H9 (cell line): ENCODE measurements around the gene JAG2. TPM values are rescaled to one million over a fixed set of nuclear protein-coding genes. Genes with fewer than 3 reads are reported as not detected.

Source experiments
- DNase-seq: peaks from one replicate; pipeline ENCODE4 v3.0.0-alpha.2; 2017
- H2AFZ ChIP-seq: one replicate; pipeline ENCODE4 v1.6.1; 2013; ENCODE audit warnings: mild to moderate bottlenecking, low read length, control low read depth, moderate library complexity
- H2AK5ac ChIP-seq: 2 replicates; pipeline ENCODE4 v1.6.1; 2013; ENCODE audit warnings: low read length, control low read depth, mixed read lengths; ENCODE audit not compliant: insufficient read length
- H2BK120ac ChIP-seq: one replicate; pipeline ENCODE4 v1.6.1; 2013; ENCODE audit warnings: low read depth, mild to moderate bottlenecking, low read length, control low read depth, inconsistent platforms; ENCODE audit not compliant: poor library complexity, severe bottlenecking
- H2BK12ac ChIP-seq: 2 replicates; pipeline ENCODE4 v1.6.1; 2013; ENCODE audit warnings: low read length, control low read depth, mixed read lengths, low read depth; ENCODE audit not compliant: insufficient read length
- H2BK15ac ChIP-seq: 2 replicates; pipeline ENCODE4 v1.6.1; 2013; ENCODE audit warnings: low read depth, low read length, control low read depth
- H2BK20ac ChIP-seq: one replicate; pipeline ENCODE4 v1.6.1; 2013; ENCODE audit warnings: low read depth, mild to moderate bottlenecking, low read length, control low read depth, inconsistent platforms; ENCODE audit not compliant: poor library complexity, severe bottlenecking
- H2BK5ac ChIP-seq: 2 replicates; pipeline ENCODE4 v1.6.1; 2013; ENCODE audit warnings: low read length, control low read depth, mixed read lengths; ENCODE audit not compliant: insufficient read length
- H3K14ac ChIP-seq: 2 replicates; pipeline ENCODE4 v1.6.1; 2013; ENCODE audit warnings: low read length, control low read depth; ENCODE audit not compliant: insufficient read depth
- H3K18ac ChIP-seq: 2 replicates; pipeline ENCODE4 v1.6.1; 2013; ENCODE audit warnings: low read depth, mild to moderate bottlenecking, mixed read lengths, low read length, control low read depth; ENCODE audit not compliant: insufficient read length
- H3K23ac ChIP-seq: 2 replicates; pipeline ENCODE4 v1.6.1; 2013; ENCODE audit warnings: low read length, control low read depth, mixed read lengths, low read depth; ENCODE audit not compliant: insufficient read length
- H3K23me2 ChIP-seq: 2 replicates; pipeline ENCODE4 v1.6.1; 2013; ENCODE audit warnings: low read depth, mild to moderate bottlenecking, mixed read lengths, low read length, control low read depth; ENCODE audit not compliant: insufficient read length, poor library complexity, severe bottlenecking
- H3K27ac ChIP-seq: 2 replicates; pipeline ENCODE4 v1.5.1; 2013; ENCODE audit warnings: low read length, control low read depth, mixed read lengths, low read depth; ENCODE audit not compliant: insufficient read length
- H3K27me3 ChIP-seq: 2 replicates; pipeline ENCODE4 v1.6.1; 2013; ENCODE audit warnings: low read length, control low read depth, inconsistent platforms; ENCODE audit not compliant: insufficient read depth
- H3K4ac ChIP-seq: 2 replicates; pipeline ENCODE4 v1.6.1; 2013; ENCODE audit warnings: low read depth, mild to moderate bottlenecking, control low read depth, inconsistent platforms, low read length, moderate library complexity
- H3K4me1 ChIP-seq: 2 replicates; pipeline ENCODE4 v1.6.1; 2013; ENCODE audit warnings: low read length, control low read depth, inconsistent platforms; ENCODE audit not compliant: insufficient read depth
- H3K4me2 ChIP-seq: 2 replicates; pipeline ENCODE4 v1.6.1; 2013; ENCODE audit warnings: low read length, control low read depth, mixed read lengths; ENCODE audit not compliant: insufficient read length, insufficient read depth
- H3K56ac ChIP-seq: 2 replicates; pipeline ENCODE4 v1.6.1; 2013; ENCODE audit warnings: low read depth, mild to moderate bottlenecking, mixed read lengths, low read length, control low read depth; ENCODE audit not compliant: insufficient read length
- H3K79me1 ChIP-seq: 2 replicates; pipeline ENCODE4 v1.6.1; 2013; ENCODE audit warnings: low read depth, mild to moderate bottlenecking, moderate library complexity, low read length, control low read depth, inconsistent platforms; ENCODE audit not compliant: insufficient read depth, poor library complexity, severe bottlenecking
- H3K79me2 ChIP-seq: 2 replicates; pipeline ENCODE4 v1.6.1; 2013; ENCODE audit warnings: low read length, control low read depth, inconsistent platforms; ENCODE audit not compliant: insufficient read depth
- H3K9ac ChIP-seq: 2 replicates; pipeline ENCODE4 v1.6.1; 2013; ENCODE audit warnings: low read length, control low read depth, mixed read lengths; ENCODE audit not compliant: insufficient read length; ENCODE audit errors: extremely low read depth
- H3K9me3 ChIP-seq: one replicate; pipeline ENCODE4 v1.6.1; 2013; ENCODE audit warnings: low read depth, low read length, inconsistent platforms; ENCODE audit not compliant: control insufficient read depth
- H3T11ph ChIP-seq: one replicate; pipeline ENCODE4 v1.6.1; 2013; ENCODE audit warnings: mild to moderate bottlenecking, low read length, control low read depth, inconsistent platforms
- H4K20me1 ChIP-seq: one replicate; pipeline ENCODE4 v1.6.1; 2013; ENCODE audit not compliant: control insufficient read depth, insufficient read length, insufficient read depth
- H4K5ac ChIP-seq: 2 replicates; pipeline ENCODE4 v1.6.1; 2013; ENCODE audit warnings: low read depth, mild to moderate bottlenecking, mixed read lengths, low read length, control low read depth; ENCODE audit not compliant: insufficient read length
- H4K8ac ChIP-seq: replicated peaks from 2 replicates; pipeline ENCODE4 v1.6.1; 2013; ENCODE audit warnings: low read length, control low read depth, mixed read lengths, low read depth; ENCODE audit not compliant: insufficient read length
- H4K91ac ChIP-seq: 2 replicates; pipeline ENCODE4 v1.6.1; 2013; ENCODE audit warnings: low read depth, mild to moderate bottlenecking, moderate library complexity, mixed read lengths, low read length, control low read depth; ENCODE audit not compliant: insufficient read length
- H3K27ac Mint-ChIP-seq, 3 experiments: 2 replicates in 2 of 3; 3 replicates in 1 of 3; pipeline ENCODE4 v1.8.0; 2020 to 2021; ENCODE audit warnings: mixed read lengths in 3 of 3, mild to moderate bottlenecking in 1 of 3, moderate library complexity in 1 of 3
- H3K27me3 Mint-ChIP-seq: 2 replicates; pipeline ENCODE4 v1.8.0; 2021; ENCODE audit warnings: low read depth, mild to moderate bottlenecking, moderate library complexity, mixed read lengths
- H3K36me3 Mint-ChIP-seq, 3 experiments: 2 replicates in 2 of 3; 3 replicates in 1 of 3; pipeline ENCODE4 v1.8.0; 2020 to 2021; ENCODE audit warnings: low read depth in 3 of 3, mixed read lengths in 3 of 3; ENCODE audit not compliant: insufficient read depth in 1 of 3
- H3K4me1 Mint-ChIP-seq, 2 experiments: 2 replicates each; pipeline ENCODE4 v1.8.0; 2020; ENCODE audit warnings: mixed read lengths in 2 of 2
- H3K4me3 Mint-ChIP-seq, 2 experiments: 2 replicates in 1 of 2; 3 replicates in 1 of 2; pipeline ENCODE4 v1.8.0; 2020 to 2021; ENCODE audit warnings: mild to moderate bottlenecking in 2 of 2, mixed read lengths in 2 of 2, moderate library complexity in 1 of 2
- H3K9me3 Mint-ChIP-seq, 2 experiments: 2 replicates in 1 of 2; 3 replicates in 1 of 2; pipeline ENCODE4 v1.8.0; 2020; ENCODE audit warnings: mild to moderate bottlenecking in 2 of 2, mixed read lengths in 2 of 2, moderate library complexity in 1 of 2
- WGBS: extraction: QIAGEN DNeasy Blood & Tissue Kit; methylation state at CpG from one replicate; pipeline ENCODE4 v1.1.7; 2013; ENCODE audit warnings: missing lambda C conversion rate, low lambda C conversion rate, mixed read lengths; ENCODE audit not compliant: insufficient read length; ENCODE audit errors: extremely low coverage; 5-methylcytosine and 5-hydroxymethylcytosine counted together
- total RNA-seq: library from RNA; stranded (reverse); gene quantifications from 2 replicates; pipeline ENCODE4 v1.2.1, GENCODE V29; 2021
- TF ChIP-seq, protein P1 (sequence below): fragments of 200-600 bp; sonication (generic); conservative IDR thresholded peaks from 3 replicates; pipeline ENCODE4 v1.8.0; 2021; ENCODE audit warnings: antibody characterized with exemption, mild to moderate bottlenecking

JAG2 gene
- total RNA-seq, 1 experiment from 2014 or later, result 11.4 TPM

DNA sequence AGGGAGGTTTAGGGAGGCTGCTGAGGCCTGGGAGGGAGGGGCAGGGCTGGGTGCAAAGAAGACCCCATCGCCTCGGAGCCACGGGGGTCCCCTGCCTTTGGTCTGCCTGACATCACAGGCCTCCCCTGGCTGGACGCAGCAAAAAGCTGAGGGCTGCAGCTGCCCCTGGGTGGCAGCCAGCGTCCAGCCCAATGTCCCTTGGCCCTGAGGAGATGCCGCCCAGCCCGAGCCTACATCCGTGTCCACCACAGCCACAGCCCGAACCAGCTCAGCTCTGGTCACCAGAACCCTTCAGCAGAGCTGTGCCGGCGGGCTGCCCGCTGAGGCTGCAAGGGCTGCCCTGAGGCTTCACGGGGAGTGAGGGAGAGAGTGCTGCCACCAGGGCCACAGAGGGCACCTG, 10.6 kb upstream of the JAG2 start:
- no peak overlapping the region for H3K4me2 ChIP-seq
- no CpG with 5 or more reads among the region's 13 CpGs for WGBS
- no peak overlapping the region for H4K91ac ChIP-seq
- H3K27me3 Mint-ChIP-seq, result peaks cover 27% of the 10 kb centered on the region
- H2BK20ac ChIP-seq, result no peak overlapping the region
- H2BK120ac ChIP-seq, result no peak overlapping the region
- H3K9ac ChIP-seq, result no peak overlapping the region
- no peak overlapping the region for H4K5ac ChIP-seq
- H2AFZ ChIP-seq, result no peak overlapping the region
- no peak for DNase-seq
- H3K23me2 ChIP-seq, result peaks cover 2% of the 10 kb centered on the region
- no peak overlapping the region for H4K8ac ChIP-seq
- H3K4ac ChIP-seq, result no peak overlapping the region
- no peak overlapping the region; the same call in 1 of the 2 replicates for H3K14ac ChIP-seq
- H2BK15ac ChIP-seq, result no peak overlapping the region
- H3K36me3 Mint-ChIP-seq, result no peaks in the 10 kb centered on the region
- H3K27ac Mint-ChIP-seq, result no peak overlapping the region
- H3K23ac ChIP-seq, result no peak overlapping the region
- no peaks in the 10 kb centered on the region for H3K4me1 ChIP-seq
- no peak overlapping the region for H3K27ac ChIP-seq
- peaks cover 4 to 10% of the 10 kb centered on the region in 2 experiments; a peak in 3 of 4 replicates for H3K4me1 Mint-ChIP-seq
- no peak overlapping the region for H2BK12ac ChIP-seq
- no peak overlapping the region for H3K4me3 Mint-ChIP-seq
- no peaks in the 10 kb centered on the region for H3K9me3 Mint-ChIP-seq
- no peak overlapping the region for H2AK5ac ChIP-seq
- H3K18ac ChIP-seq, result no peak overlapping the region
- no peak overlapping the region for H3T11ph ChIP-seq
- H3K79me1 ChIP-seq, result no peaks in the 10 kb centered on the region
- H3K9me3 ChIP-seq, result no peaks in the 10 kb centered on the region
- no peak overlapping the region for H2BK5ac ChIP-seq
- H4K20me1 ChIP-seq, result no peaks in the 10 kb centered on the region
- TF ChIP-seq, protein P1, sequence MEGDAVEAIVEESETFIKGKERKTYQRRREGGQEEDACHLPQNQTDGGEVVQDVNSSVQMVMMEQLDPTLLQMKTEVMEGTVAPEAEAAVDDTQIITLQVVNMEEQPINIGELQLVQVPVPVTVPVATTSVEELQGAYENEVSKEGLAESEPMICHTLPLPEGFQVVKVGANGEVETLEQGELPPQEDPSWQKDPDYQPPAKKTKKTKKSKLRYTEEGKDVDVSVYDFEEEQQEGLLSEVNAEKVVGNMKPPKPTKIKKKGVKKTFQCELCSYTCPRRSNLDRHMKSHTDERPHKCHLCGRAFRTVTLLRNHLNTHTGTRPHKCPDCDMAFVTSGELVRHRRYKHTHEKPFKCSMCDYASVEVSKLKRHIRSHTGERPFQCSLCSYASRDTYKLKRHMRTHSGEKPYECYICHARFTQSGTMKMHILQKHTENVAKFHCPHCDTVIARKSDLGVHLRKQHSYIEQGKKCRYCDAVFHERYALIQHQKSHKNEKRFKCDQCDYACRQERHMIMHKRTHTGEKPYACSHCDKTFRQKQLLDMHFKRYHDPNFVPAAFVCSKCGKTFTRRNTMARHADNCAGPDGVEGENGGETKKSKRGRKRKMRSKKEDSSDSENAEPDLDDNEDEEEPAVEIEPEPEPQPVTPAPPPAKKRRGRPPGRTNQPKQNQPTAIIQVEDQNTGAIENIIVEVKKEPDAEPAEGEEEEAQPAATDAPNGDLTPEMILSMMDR, result no peak
- H3K27me3 ChIP-seq, result no peaks in the 10 kb centered on the region; the same call in 1 of the 2 replicates
- no peaks in the 10 kb centered on the region for H3K79me2 ChIP-seq
- H3K56ac ChIP-seq, result no peak overlapping the region
